DMS153 (cell line): ENCODE data around the gene MAP4K3.
A peak's percentile ranks its signal among the peaks of the same experiment; 100 is the strongest.

Experiments used
- DNase-seq: peaks from one replicate; lab custom pipeline; 2025; lab: John Stamatoyannopoulos, UW

MAP4K3 gene

DNA sequence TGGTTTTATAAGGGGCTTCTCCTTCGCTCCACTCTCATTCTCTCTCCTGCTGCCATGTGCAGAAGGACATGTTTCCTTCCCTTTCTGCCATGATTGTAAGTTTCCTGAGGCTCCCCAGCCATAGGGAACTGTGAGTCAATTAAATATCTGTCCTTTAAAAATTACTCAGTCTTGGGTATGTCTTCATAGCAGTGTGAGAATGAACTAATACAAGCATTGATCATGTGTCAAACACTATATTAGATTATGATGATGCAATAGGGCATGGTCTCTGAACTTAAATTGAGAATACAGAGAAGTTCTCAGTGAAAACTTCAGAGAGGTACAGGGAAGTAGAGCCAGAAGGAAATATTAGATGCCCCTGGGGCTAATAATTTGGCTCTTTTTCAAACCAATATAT is 5.9 kb upstream of the MAP4K3 start:
- no peak for DNase-seq

DNA sequence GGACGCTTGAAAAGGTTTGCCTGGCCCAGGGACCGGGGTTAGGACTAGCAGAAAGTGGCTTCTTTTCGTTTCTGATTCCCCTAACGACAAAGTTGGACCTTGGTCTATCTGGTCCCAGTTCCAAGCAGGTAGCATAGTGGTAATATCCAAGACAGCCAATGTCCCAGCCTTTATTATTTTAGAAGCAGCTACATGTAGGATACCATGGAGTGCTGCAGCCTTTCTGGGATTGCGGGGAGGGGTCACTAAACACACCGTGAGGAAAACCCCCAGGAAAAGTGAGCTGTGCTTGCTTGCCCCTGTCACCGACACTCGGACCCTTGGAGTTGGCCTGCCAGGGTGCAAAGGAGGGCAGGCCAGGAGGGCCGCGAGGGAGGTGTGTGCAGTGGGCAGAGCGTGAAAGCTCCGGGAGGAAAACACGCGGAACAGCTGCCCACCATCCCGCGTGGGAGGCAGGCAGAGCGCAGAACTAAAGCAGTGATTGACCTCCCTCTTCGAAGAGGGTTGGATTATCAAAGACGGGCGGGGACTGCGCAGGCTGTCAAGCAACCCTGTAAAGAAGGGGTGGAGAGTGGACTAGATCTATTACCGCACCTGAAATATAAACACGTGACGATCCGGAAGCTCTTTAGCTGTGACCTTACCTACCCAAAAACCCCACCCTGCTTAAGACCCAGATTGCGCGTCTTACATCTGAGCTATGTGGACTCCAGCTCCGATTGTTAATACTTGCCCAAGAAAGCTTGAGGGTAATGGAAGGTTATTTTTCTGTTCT is 624 bp upstream of the MAP4K3 start:
- peak; percentile 53 for DNase-seq

DNA sequence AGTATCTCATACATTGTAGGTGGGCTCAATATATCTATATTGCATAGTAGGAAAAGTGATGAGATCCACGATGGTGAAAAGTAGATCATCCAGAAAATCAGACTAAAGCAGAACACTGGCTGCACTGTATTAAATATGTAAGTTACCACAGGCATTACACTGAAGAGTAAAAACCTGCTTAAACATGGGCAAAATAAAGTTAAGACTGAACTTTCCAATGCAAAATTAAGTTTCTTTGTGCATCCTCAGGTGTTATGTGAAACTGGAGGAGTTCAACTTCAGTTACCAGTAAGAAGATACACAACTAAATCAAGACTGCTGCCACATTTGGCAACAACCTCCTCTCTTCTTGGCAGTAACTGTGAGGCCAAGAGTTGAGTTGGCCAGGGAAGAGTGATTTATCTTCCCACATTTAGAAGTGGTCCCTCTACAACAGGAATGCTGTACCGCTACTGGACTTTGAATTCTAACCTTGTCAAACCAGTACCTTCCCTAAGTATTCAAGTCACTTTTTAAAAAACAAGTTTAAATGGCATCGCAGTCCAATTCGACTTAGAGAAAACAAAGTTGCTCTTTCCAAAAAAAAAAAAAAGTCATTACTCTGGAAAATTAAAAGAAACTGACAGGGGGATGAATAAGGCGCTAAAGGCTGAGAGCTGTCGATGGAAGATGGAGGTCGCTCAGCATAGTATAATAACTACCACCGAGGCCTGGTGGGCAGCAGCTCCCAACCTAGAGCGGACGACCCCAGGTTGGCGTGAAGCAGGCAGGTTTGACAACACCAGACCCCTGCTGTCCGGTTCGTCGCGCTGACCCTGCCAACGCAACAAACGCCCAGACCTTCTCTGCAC is 1.1 kb downstream of the MAP4K3 start:
- no peak for DNase-seq

DNA sequence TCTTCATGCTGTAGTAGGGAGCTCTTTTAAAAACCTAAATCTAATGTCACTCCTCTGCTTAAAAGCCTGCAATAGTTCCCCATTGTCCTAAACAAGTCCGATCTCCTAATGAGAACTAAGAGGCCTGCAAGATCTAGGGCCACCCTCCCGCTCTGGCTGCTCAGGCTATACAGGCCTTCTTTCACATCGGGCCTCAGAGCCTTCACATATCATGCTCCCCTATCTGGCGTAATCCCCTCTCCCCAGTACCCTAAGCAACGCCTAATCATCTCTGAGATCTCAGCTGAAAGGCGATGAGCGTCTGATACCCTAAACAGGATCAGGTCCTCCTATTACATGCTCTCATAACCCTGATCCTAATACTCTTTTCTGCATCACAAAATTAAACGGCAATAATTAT is 1.9 kb downstream of the MAP4K3 start:
- no peak for DNase-seq

DNA sequence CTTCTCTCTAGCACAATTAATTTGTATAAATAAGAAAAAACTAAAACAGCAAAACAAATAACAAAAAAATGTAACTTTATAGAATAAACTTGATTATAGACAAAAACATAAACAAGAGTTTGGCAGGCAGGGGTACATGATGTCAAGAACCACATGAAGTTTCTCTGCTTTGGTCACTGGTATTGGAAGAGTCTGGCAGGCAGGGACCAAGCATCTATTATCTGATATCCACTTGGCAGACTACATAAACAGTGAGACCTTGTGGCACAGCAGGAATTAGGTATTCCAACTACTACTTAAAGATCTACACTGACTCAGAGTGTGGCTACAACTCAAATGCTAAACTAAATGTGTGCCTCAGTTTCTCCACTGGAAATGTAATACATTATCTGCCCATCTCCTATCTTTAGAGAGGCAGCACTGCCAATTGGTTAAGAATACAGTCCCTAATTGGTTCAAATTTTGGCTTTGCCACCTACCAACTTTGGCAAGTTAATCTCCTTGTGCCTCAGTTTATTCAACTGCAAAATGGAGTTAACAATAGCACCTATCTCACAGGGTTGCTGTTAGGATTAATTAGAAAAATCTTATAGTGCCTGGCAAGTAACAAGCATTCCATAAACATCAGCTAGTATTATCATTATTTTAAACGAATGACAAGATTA is 2.7 kb downstream of the MAP4K3 start:
- DNase-seq: no peak

DNA sequence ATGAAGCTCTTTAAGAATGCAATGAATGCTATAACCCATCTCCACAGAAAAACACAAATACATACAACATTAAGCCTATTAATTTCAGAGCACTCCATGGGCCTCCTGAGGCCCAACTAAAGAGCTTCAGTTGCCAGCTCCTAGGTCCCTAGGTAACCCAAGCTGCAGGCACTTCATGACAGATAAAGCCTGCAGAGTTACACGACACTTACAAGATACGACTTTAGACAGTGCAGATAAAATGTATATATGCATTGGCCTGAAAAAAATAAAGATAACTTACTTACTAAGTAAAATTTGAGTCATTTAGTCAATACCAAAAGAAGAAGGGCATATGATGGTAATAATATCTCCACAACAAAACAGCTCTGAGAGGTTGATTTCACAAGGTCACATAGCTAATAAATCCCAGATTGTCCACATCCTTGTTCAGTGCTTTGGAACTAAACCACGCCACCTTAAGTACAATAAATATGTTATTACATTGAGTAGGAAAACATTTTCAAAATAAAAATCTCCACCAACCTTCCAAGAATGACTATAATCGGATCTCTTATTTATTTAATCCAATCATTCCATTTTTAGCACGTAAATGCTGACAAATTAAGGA is 3.4 kb downstream of the MAP4K3 start:
- no peak for DNase-seq

DNA sequence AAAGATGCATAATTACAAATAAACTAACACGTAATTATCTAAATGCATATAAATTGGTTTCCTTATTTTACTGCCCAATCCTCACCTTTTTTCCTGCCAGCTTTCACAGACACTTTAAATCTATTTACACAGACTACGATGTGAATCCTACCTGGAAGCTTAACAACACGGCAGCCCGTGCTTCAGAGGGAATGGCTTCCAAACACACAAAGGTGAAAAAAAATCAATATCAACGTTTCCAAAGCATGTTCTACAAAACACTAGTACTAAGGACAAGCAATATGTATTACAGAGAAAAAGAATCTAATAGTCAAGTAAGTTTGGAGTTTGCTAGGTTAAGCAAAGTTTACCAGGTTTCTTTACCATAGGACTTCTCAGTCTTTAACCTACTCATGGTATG is 4.4 kb downstream of the MAP4K3 start:
- no peak for DNase-seq

DNA sequence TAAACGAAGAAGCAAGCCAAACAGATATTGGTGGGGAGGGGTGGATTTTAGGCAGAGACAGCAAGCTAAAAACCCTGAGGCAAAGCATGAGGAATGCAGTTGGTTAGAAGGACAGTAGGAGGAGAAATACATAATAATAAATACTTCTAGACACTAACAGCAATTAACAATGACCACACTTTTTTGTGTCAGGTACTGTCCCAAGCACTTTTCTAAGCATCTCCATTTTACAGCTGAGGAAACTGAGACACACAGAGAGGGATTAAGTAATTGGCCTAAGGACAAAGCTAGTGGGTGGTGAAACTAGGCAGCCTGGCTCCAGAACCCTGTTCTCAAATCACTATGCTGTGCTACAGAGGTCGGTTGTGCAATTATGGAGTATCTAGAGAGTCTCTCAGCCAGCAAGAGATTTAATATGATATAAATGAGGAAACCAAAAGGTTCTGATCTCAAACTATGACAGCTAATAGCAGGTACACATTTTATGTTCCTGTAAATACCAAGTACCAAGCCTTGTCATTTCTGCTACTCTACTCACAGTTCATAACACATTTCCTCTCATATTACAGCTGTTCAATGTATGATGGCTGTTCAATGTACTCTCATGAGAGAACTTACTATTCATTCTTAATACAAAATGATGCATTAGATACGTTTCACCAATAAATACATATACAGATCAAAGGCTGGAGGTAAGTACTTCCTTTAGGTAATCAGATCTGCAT is 5.3 kb downstream of the MAP4K3 start:
- DNase-seq: no peak

DNA sequence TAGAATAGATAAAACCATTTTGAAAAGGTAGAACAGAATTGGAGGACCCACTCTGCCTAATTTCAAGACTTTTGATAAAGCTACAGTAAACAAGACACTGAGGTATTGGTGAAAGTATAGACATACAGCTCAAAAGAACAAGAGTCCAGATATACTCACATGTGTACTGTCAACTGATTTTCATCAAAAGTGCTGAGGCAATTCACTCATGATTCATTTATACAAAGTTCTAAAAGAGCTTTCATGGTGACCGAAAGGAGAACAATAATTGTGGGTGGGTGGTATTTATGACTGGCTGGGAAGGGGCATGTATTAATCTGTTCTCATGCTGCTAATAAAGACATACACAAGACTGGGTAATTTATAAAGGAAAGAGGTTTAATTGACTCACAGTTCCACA is 7.3 kb downstream of the MAP4K3 start:
- no peak for DNase-seq

DNA sequence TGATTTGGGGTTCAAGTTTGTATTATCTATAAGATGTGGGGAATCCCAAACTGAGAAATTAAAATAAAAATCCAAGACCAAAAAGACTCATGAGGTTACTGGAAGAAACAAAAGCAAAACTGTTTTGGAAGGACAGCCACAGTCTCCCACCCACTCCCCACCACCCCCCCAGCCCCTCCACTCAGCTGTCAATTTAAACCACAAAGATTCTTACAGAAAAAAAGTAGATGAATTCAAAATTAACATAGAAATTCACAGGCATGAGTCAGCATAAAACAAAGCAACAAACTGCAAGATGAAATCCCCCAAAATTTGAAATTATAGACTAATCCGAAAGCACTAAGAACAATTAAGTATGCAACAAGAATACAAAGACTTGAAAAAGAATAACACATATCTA is 12.1 kb downstream of the MAP4K3 start:
- DNase-seq: no peak

DNA sequence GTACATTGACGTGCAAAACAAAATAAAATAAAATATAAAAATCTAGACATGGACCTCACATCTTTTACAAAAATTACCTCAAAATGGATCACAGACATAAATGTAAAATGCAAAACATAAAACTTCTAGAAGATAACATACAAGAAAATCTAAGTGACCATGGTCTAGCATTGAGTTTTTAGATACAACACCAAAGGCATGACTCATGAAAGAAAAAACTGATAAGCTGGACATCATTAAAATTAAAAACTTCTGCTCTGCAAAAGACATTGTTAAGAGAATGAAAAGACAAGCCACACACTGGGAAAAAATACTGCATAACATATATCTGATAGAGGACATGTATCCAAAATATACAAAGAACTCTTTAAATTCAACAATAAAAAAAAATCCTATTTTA is 14.4 kb downstream of the MAP4K3 start:
- DNase-seq: no peak

DNA sequence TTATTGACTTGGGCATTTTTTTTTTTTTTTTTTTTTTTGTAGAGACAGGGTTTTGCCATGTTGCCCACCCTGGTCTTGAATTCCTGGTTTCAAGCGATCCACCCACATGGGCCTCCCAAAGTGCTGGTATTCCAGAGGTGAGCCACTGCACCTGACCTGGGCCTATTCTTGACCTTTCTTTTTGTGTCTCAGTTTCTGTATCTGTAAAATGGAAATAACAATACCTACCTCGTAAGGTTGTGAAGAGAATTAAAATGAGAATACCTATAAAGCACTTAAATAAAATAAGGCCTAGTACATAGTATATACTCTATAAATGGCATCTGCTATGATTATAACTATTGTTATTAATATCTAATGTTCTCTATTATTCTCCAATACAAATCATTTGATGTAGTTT is 15.7 kb downstream of the MAP4K3 start:
- no peak for DNase-seq

DNA sequence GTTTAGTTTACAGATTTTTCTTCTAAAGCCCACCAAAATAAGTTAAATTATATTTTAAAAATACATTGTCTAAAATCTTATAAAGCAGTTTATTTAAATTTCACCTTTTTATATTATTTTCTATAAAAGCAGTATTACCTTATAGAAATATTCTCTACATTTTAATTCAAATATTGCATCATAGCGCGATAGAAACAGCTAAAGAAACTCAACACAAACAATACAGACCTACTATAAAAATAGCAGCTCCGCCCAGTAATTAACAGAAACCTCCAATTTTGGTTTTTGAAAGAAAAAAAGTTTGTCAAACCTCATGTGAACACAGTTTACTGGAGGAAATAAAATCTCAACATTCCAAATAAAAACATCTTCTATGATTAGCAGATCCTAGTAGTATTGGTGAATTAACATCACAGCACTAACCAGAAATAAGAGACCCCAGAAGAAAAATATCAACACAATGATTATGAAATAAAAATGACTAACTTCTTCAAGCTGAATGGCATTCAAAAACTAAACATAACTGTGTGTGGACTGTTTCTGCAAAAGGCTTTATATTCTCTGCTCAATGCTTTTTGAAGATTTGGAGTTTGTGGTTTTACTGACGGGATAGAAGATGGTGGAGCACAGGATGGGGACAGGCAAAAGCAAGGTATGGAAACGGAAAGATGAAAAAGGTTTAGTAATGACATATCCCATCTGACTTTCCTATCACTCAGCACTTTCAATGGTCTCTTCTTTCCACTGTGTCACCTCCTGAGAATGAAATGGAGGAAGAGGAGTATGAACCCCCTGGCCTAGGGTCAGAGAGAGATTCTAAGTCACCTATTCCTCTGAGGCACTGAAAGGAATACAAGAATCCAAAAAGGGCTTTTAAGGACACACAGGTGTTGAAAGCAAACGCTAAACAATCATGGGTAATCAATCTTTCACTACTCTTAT is 17.5 kb downstream of the MAP4K3 start:
- DNase-seq: no peak

DNA sequence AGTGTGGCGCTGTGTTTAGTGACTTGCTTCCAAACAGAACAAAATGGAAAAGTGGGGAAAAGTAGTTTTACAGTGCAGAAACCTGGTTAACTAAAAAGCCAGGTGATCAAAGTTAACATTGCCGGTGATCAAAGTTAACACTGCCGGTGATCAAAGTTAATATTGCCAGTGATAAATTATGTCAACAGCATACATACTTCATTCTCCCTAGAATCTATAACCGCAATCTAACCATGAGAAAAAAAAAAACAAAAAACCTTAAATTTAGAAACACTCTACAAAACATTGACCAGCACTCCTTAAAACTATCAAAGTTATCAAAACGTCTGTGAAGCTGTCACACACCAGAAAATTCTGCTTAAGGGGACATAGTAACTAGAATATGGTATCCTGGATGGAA is 18.6 kb downstream of the MAP4K3 start:
- DNase-seq: no peak

DNA sequence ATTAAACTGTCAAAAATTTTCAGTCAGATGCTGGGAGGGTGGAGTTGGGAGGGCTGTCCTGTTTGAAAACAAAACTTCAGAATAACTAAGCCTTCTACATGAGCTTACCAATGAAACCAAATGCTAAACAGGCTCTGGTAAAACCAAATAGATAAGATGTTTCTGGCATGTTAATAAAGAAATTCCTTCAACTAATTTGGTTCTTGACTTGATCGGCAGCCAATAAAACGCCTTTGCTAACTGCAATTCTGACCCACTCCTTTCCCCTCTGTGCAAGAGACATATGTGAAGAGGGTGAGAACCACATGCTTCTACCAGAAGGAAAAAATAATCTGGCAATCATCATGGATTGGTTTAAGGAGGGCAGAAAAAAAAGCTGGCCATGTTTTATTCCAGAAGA is 20.9 kb downstream of the MAP4K3 start:
- no peak for DNase-seq

DNA sequence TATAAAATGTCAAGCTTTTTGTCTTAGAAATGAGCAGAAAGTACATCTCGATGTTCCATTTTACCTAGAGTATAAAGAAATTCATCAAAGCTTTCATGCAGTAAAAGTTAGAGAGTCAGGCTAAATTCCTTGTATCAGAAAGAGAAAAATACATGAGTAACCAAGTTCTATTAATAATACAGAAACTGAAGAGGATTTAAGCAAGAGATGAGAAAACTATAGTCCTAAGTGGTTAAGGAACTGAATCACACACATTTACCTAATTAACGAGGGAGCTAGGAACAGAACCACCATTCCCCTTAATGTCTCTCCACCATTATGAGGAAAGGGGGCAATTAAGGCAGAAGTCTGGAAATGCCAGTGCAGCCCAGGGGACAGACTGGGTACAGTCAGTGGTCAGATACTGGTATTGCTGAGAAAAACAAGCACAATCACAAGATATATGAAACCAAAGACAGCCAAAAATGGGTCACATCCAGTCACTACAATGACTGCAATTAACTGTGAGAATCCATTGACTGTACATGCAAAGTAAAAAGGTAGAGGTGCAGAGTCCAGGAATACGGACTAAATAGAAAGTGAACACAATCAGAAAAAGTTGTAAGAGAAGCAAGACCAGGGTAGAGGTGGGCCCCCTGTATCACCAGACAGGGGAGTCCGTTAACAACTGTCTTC is 23.9 kb downstream of the MAP4K3 start:
- DNase-seq: no peak

DNA sequence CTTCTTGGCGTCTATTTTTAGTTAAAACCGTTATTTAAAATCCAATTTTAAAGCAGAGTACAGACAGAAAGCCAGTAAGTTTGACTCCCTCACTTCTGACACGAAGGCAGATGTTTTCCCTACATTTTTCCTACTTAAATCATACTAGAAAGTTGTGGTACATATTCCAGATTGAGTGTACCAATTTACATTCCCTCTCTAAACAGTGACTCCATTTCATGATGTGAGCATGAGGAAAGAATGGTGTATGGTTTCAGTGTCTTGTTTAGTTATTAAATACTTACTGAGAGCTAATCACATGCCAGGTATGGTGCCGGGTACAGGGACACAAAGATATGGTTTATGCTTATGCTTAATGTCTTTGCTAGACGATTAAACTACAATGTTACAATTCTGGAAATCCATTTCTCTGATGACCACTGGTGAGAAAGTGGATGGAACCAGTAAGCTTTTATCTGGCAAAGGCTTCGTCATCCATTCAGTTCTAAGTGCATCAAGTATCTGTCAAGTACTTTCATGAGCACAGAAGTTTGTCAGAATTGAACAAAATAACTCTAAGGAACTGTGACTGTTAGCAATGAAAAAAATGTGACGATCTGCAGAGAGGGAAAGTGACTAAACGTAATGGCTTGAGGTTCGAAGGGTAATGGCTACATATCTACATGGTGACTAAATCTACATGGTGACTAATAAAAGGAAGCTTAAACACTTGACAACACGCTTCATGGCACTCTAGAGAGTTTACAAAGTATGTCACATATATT is 25.7 kb downstream of the MAP4K3 start:
- DNase-seq: no peak

DNA sequence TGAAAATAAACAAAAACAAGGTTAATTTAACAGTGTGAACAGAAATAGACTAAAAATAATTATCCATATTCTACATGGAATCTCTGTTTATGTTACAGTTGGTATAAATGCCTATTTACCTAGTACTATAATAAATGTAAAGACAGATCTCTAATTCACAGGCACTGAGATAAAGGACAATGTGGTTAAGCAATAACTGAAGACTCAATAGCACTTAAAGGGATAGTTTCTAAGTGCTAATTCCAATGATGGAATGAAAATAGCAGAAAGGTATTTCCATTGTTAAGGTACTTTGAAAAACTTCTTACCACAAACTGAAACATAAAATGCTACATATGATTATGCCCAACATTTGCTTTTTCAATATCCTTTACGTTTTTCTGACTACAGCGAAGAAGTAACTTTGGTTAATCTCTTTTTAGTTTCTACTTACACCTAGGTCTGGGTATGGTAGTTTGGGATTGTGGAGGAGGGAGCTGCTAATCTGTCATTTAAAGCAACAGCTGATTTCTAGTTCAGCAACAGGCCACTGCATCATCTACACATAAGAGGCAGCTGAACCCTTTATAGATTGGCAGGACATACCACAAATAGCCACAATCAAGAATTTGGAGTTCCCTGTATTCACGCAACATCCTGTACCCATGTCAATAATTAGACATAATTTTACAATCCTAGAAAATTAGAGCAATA is 27.2 kb downstream of the MAP4K3 start:
- no peak for DNase-seq
